Kidney (tissue), 14 donors: ENCODE results near the gene LITAF. TPM values are rescaled to one million over a fixed set of nuclear protein-coding genes. Genes with fewer than 3 reads are reported as not detected.
A peak's percentile ranks its signal among the peaks of the same experiment; 100 is the strongest.

Source experiments
- DNase-seq, 5 donors: peaks; one replicate each; pipeline ENCODE4 v3.0.0-alpha.2; 2013 to 2020
- FAIRE-seq: peaks from 2 replicates; lab custom pipeline; 2012; peaks lifted over from hg19 to GRCh38; lab: Jason Lieb, UNC
- H3K27ac ChIP-seq, 2 donors: one replicate each; pipeline ENCODE4 v1.7.0; 2013; ENCODE audit warnings: low read depth in 2 of 2, low read length in 2 of 2, inconsistent platforms in 1 of 2
- H3K27me3 ChIP-seq: one replicate; pipeline ENCODE4 v1.7.1; 2013; ENCODE audit warnings: low read length, inconsistent platforms; ENCODE audit not compliant: control insufficient read depth, insufficient read depth
- H3K36me3 ChIP-seq, 3 donors: one replicate each; pipeline versions ENCODE4 v1.7.0 to v1.7.1; 2013; ENCODE audit warnings: low read length in 3 of 3, control low read depth in 1 of 3, inconsistent platforms in 1 of 3; ENCODE audit not compliant: insufficient read depth in 3 of 3, control insufficient read depth in 2 of 3
- H3K4me1 ChIP-seq, 3 donors: one replicate each; pipeline versions ENCODE4 v1.7.0 to v1.7.1; 2013; ENCODE audit warnings: low read length in 3 of 3, inconsistent platforms in 1 of 3, low read depth in 1 of 3; ENCODE audit not compliant: control insufficient read depth in 2 of 3, insufficient read depth in 2 of 3
- H3K4me3 ChIP-seq, 3 donors: one replicate each; pipeline versions ENCODE4 v1.7.0 to v1.8.1; 2013; ENCODE audit warnings: low read length in 3 of 3, control low read depth in 1 of 3, inconsistent platforms in 1 of 3
- H3K9ac ChIP-seq, 3 donors: one replicate each; pipeline versions ENCODE4 v1.7.0 to v1.7.1; 2013; ENCODE audit warnings: low read length in 3 of 3, control low read depth in 1 of 3, inconsistent platforms in 1 of 3
- H3K9me3 ChIP-seq, 3 donors: one replicate each; pipeline versions ENCODE4 v1.7.0 to v1.7.1; 2013; ENCODE audit warnings: low read length in 3 of 3, control low read depth in 1 of 3, inconsistent platforms in 1 of 3; ENCODE audit not compliant: control insufficient read depth in 2 of 3, insufficient read depth in 1 of 3
- intact Hi-C: fragments of 100-400 bp; cut with DNase I; formaldehyde crosslinking; loops from one replicate; pipeline ENCODE4 v1.11.1; 2022
- polyA plus RNA-seq: library from polyadenylated mRNA; stranded (reverse); fragments of 350-450 nt; fragmentation: Illumina TruSeq; extraction: RNeasy Lipid Tissue Mini Kit (QIAGEN cat#74804); gene quantifications from one replicate; pipeline ENCODE4 v1.2.3, GENCODE V29; 2014; ENCODE audit warnings: low read depth, low replicate concordance; ENCODE audit not compliant: insufficient read depth
- total RNA-seq: library from RNA; stranded (reverse); fragmentation: NEBNext Ultra II Directional; extraction: Animal tissue kit (Norgen Biotek cat#: 25700); gene quantifications from one replicate; pipeline ENCODE4 v1.2.1, GENCODE V29; 2021
- TF ChIP-seq, protein P1 (sequence below): IDR thresholded peaks from 3 replicates; pipeline ENCODE4 v1.5.1; 2012; ENCODE audit warnings: mild to moderate bottlenecking, moderate library complexity, borderline replicate concordance; ENCODE audit not compliant: insufficient read depth; ENCODE audit errors: extremely low read depth
- donor health status: control.
- donor health status: control.
- donor health status: control.
- donor health status: control.
- donor health status: control.
- donor health status: DM: yes; HTN: yes; CAD: no.
- donor health status: Normal renal cell carcinoma (clear cell type).

LITAF gene
- total and polyA plus RNA-seq, 2 donors from 2014 or later: 121 to 171 TPM

DNA sequence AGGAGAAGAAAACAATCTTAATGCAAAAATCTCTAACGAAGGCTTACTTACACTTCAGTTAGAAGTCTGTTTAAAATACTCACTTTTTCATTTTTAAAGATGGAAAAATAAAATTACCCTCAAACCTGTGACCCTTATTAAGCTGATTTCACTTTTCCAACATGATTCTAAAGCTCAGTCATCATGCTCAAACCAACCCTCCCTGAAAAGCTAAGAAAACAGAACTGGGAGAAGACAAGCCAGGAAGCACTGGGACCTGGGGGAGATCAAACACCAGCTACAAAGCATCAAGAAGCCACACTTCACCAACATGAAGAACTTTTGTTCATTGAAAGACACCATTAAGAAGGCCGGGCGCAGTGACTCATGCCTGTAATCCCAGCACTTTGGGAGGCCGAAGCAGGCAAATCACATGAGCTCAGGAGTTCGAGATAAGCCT, 88.8 kb downstream of the LITAF start:
- intact Hi-C loops: no loop called here
- Histone ChIP-seq H3K9ac (no peak overlapping the region), H3K27ac (peak overlapping the region; percentile 58 to 86), H3K4me3 (no peak overlapping the region), H3K36me3 (no peaks in the 10 kb centered on the region), H3K9me3 (no peaks in the 10 kb centered on the region), H3K27me3 (no peaks in the 10 kb centered on the region), H3K4me1 (peaks cover 4 to 20% (median 20%) of the 10 kb centered on the region in 3 donors)
- DNase-seq (peak in 2 of 5 donors; percentile 31 to 51), FAIRE-seq (no peak)
- TF ChIP-seq, protein P1, sequence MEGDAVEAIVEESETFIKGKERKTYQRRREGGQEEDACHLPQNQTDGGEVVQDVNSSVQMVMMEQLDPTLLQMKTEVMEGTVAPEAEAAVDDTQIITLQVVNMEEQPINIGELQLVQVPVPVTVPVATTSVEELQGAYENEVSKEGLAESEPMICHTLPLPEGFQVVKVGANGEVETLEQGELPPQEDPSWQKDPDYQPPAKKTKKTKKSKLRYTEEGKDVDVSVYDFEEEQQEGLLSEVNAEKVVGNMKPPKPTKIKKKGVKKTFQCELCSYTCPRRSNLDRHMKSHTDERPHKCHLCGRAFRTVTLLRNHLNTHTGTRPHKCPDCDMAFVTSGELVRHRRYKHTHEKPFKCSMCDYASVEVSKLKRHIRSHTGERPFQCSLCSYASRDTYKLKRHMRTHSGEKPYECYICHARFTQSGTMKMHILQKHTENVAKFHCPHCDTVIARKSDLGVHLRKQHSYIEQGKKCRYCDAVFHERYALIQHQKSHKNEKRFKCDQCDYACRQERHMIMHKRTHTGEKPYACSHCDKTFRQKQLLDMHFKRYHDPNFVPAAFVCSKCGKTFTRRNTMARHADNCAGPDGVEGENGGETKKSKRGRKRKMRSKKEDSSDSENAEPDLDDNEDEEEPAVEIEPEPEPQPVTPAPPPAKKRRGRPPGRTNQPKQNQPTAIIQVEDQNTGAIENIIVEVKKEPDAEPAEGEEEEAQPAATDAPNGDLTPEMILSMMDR: no peak

Other genes starting within 250 kb of the LITAF start
- gene RMI2, start 241.5 kb downstream of the LITAF start, total RNA-seq: 4.6 TPM
- gene RMI2, start 241.5 kb downstream of the LITAF start, polyA plus RNA-seq: 5.2 TPM
- 21.9 TPM for gene SNN, start 81.5 kb upstream of the LITAF start, total RNA-seq
- 16.6 TPM for gene SNN, start 81.5 kb upstream of the LITAF start, polyA plus RNA-seq
- 60.8 TPM for gene TXNDC11, start 155.9 kb upstream of the LITAF start, total RNA-seq
- gene TXNDC11, start 155.9 kb upstream of the LITAF start, polyA plus RNA-seq: 70.9 TPM
- gene ZC3H7A, start 210.3 kb upstream of the LITAF start, total RNA-seq: 59.5 TPM
- 23.8 TPM for gene ZC3H7A, start 210.3 kb upstream of the LITAF start, polyA plus RNA-seq